ENCODE results near the gene DLL3.

DNA sequence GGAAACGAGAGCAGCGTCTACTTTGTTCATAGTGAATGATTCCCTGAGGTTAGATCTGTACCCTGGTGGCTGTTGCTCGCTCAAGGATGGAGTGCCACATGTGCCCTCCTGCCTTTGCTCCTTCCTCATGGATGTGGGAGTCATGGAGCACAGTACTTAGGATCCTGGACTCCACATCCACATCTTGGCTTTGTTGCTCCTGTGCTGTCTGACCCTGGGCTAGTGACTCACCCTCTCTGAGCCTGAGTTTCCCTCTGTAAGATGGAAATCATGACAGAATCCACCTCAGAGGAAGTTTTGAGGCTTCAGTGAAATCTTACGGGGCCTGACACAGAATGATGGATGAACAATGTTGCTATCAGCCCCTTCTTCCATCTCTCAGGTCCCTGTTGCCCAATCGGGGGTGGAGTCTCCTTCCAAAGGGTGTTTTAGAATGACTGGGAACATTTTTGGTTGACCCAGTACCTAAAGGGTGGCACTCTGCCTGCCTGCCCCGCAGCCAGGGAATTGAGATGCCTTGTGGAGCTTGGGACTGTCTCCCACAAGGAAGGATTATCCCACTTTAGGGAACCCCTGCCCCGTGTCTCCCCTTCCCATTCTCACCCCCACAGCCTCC is 27.9 kb upstream of the DLL3 start:
- TF ChIP-seq POLR2AphosphoS5 (IDR thresholded peaks at IDR 0.05; ENCODE audit: borderline replicate concordance, low read depth, low read length) (no peak), EZH2 (IDR thresholded peaks at IDR 0.05) (no peak), FOXP2 (optimal IDR thresholded peaks at IDR 0.05; ENCODE audit: control extremely low read depth, extremely low read length, insufficient read depth) (no peak)

All from SK-N-MC (cell line).